A673 (cell line): ENCODE data around the gene MS4A18.

Experiments used
- CTCF ChIP-seq: fragments of 300-800, 200-600 bp; sonication (generic); conservative IDR thresholded peaks from 2 replicates; pipeline ENCODE4 v1.5.1; 2017; ENCODE audit warnings: low read depth, mild to moderate bottlenecking, antibody characterized with exemption, low read length, moderate library complexity, mixed read lengths
- EZH2 ChIP-seq: fragments of 200-600 bp; sonication (generic); IDR thresholded peaks from 2 replicates; pipeline ENCODE4 v1.6.1; 2017; ENCODE audit warnings: borderline replicate concordance, low read depth, mild to moderate bottlenecking, mixed read lengths, antibody characterized with exemption, low read length; ENCODE audit not compliant: poor library complexity, severe bottlenecking

GRCh38 chr11:60700689-60701468, 23.6 kb upstream of the MS4A18 start:
- TF ChIP-seq CTCF (peak; percentile 74), EZH2 (no peak)
